ENCODE measurements around the gene ISM2. TPM values are rescaled to one million over a fixed set of nuclear protein-coding genes. Genes with fewer than 3 reads are reported as not detected.

ISM2 gene
- total and polyA plus RNA-seq, 2 experiments from 2014 or later = 0.11 to 2.6 TPM

DNA sequence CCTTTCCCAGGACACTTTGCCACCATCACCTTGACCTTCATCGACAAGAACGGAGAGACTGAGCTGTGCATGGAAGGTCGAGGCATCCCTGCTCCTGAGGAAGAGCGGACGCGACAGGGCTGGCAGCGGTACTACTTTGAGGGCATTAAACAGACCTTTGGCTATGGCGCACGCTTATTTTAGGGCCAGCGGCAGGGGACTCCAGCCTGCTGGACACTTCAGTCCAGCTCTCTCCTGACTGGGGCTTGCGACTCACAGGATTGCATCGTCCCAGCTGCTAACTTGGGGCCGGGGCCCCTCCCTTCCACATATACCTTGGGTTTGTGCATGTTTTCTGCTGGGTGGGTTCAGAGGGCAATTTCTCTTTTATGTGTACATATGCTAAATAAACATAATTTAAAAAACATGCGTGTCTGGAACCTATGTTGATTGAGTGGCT, 29.5 kb downstream of the ISM2 start:
- no peak overlapping the region for H2AFZ ChIP-seq
- H3K27ac ChIP-seq = no peak overlapping the region
- H3K9me3 ChIP-seq (ENCODE audit: low read depth) = no peaks in the 10 kb centered on the region
- H3K4me2 ChIP-seq (ENCODE audit: unreplicated experiment) = no peak overlapping the region
- H3F3A ChIP-seq (ENCODE audit: insufficient read depth) = 0 out of 2 replicates have a peak, but pooled peaks cover 11% of the 10 kb centered on the region
- H4K20me1 ChIP-seq (ENCODE audit: insufficient read depth) = no peaks in the 10 kb centered on the region
- in situ Hi-C loops (cut with MboI) = loop anchor here (10.0 kb wide), 1 partner anchor 236 kb away; the partner anchor contains the start of genes ALKBH1 and SLIRP
- TF ChIP-seq EZH2 (IDR thresholded peaks at IDR 0.05; ENCODE audit: insufficient read depth, poor library complexity, severe bottlenecking) (no peak), EZH2phosphoT487 (IDR thresholded peaks at IDR 0.05; ENCODE audit: insufficient read depth, low read depth) (no peak)
- H3K4me1 ChIP-seq (ENCODE audit: insufficient read depth) = no peaks in the 10 kb centered on the region
- H3K27me3 ChIP-seq (replicated peaks; ENCODE audit: insufficient read depth) = peaks cover under 1% of the 10 kb centered on the region; the same call in 1 of the 2 replicates
- no peak overlapping the region for H3K9ac ChIP-seq
- H3K79me2 ChIP-seq (ENCODE audit: insufficient read depth) = no peaks in the 10 kb centered on the region
- 85 to 86% methylated on average over 14 of the region's 14 CpGs for WGBS, 2 experiments (ENCODE audit: low coverage in 1 of 2, low lambda C conversion rate in 2 of 2, missing lambda C conversion rate in 2 of 2)
- DNase-seq = no peak
- peaks cover 37% of the 10 kb centered on the region; the same call in 1 of the 2 replicates for H3K36me3 ChIP-seq (ENCODE audit: low read depth)
- no peaks in the 10 kb centered on the region for H3K9me2 ChIP-seq (ENCODE audit: insufficient read depth)
- no peak overlapping the region for H3K4me3 ChIP-seq

DNA sequence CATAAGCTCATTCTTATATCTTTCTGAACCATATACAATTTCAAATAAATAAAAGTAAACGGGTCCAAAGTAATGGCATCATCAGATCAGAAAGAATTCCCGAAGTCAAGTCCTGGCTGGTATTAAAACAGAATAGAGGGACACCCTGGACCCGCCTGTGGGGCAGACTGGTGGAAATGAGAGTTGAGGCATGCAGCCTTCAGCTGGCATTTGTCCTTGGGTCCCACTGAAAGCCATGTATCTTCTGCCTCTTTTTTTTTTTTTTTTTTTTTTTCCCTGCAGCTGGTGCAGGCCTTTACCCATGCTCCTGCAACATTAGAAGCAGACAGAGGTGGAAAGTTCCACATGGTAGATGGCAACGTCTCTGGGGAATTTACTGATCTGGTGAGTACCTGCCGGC, 30.8 kb downstream of the ISM2 start:
- WGBS, 2 experiments (ENCODE audit: low coverage in 1 of 2, low lambda C conversion rate in 2 of 2, missing lambda C conversion rate in 2 of 2) = 78 to 84% methylated on average over 5 of the region's 5 CpGs
- Histone ChIP-seq H3K4me3 (no peak overlapping the region), H3K9me2 (ENCODE audit: insufficient read depth) (no peaks in the 10 kb centered on the region), H3K27me3 (replicated peaks; ENCODE audit: insufficient read depth) (no peaks in the 10 kb centered on the region), H3K9me3 (ENCODE audit: low read depth) (no peaks in the 10 kb centered on the region), H3F3A (ENCODE audit: insufficient read depth) (0 out of 2 replicates have a peak, but pooled peaks cover 11% of the 10 kb centered on the region), H2AFZ (no peak overlapping the region), H3K4me2 (ENCODE audit: unreplicated experiment) (no peak overlapping the region), H3K4me1 (ENCODE audit: insufficient read depth) (no peaks in the 10 kb centered on the region), H3K27ac (no peak overlapping the region), H3K36me3 (ENCODE audit: low read depth) (peaks cover 37% of the 10 kb centered on the region; the same call in 1 of the 2 replicates), H4K20me1 (ENCODE audit: insufficient read depth) (no peaks in the 10 kb centered on the region), H3K79me2 (ENCODE audit: insufficient read depth) (no peaks in the 10 kb centered on the region), H3K9ac (no peak overlapping the region)
- no peak for DNase-seq
- in situ Hi-C loops (cut with MboI) = loop anchor here (10.0 kb wide), 1 partner anchor 237 kb away; the partner anchor contains the start of genes ALKBH1 and SLIRP
- TF ChIP-seq EZH2phosphoT487 (IDR thresholded peaks at IDR 0.05; ENCODE audit: insufficient read depth, low read depth) (no peak), EZH2 (IDR thresholded peaks at IDR 0.05; ENCODE audit: insufficient read depth, poor library complexity, severe bottlenecking) (no peak)

DNA sequence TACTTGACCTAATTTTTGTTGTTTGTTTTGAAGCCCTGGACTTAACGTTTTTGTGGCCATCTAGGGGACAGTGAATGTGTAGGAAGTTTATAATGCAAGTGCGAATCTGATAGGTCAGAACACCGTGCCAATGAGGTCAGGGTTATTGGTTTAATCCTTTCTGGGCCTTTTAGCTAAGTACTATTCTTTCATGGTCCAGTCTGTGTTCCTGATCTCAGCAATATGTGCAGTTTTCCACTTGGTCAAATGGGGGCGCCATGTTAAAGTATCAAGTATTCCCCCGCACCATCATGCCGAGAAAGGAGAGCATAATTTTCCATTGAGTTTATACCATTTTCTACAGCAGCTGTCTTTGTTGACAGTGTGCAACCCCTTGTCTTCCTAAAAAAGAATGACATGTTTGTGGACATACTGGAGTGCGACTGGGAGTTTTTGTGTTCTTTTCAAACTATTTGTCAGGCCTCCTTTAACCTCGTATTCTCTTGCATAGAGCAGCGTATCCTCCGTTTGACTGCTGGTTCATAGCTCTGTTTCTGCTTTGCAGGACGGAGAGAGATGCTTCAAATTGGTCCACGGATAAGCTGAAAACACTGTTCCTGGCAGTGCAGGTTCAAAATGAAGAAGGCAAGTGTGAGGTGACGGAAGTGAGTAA, 39.4 kb downstream of the ISM2 start:
- peaks cover 13% of the 10 kb centered on the region for H3K4me1 ChIP-seq (ENCODE audit: insufficient read depth)
- no peaks in the 10 kb centered on the region for H3K27me3 ChIP-seq (replicated peaks; ENCODE audit: insufficient read depth)
- H3F3A ChIP-seq (ENCODE audit: insufficient read depth) = no peaks in the 10 kb centered on the region
- H2AFZ ChIP-seq = peak overlapping the region; percentile 96
- H3K36me3 ChIP-seq (ENCODE audit: low read depth) = peaks cover 24% of the 10 kb centered on the region; the same call in 1 of the 2 replicates
- in situ Hi-C loops (cut with MboI) = no loop called here
- H3K9me2 ChIP-seq (ENCODE audit: insufficient read depth) = no peaks in the 10 kb centered on the region
- peaks cover 5% of the 10 kb centered on the region for H4K20me1 ChIP-seq (ENCODE audit: insufficient read depth)
- peak overlapping the region; percentile 89 for H3K27ac ChIP-seq
- DNase-seq = peak; percentile 85
- H3K4me3 ChIP-seq = peak overlapping the region; percentile 99
- peak overlapping the region; percentile 99 for H3K4me2 ChIP-seq (ENCODE audit: unreplicated experiment)
- H3K79me2 ChIP-seq (ENCODE audit: insufficient read depth) = peaks cover 72% of the 10 kb centered on the region
- 34 to 37% methylated on average over 13 of the region's 13 CpGs for WGBS, 2 experiments (ENCODE audit: low coverage in 1 of 2, low lambda C conversion rate in 2 of 2, missing lambda C conversion rate in 2 of 2)
- no peaks in the 10 kb centered on the region for H3K9me3 ChIP-seq (ENCODE audit: low read depth)
- H3K9ac ChIP-seq = peak overlapping the region; percentile 89
- TF ChIP-seq EZH2phosphoT487 (IDR thresholded peaks at IDR 0.05; ENCODE audit: insufficient read depth, low read depth) (no peak), EZH2 (IDR thresholded peaks at IDR 0.05; ENCODE audit: insufficient read depth, poor library complexity, severe bottlenecking) (no peak)

- WGBS, 2 experiments (ENCODE audit: low coverage in 1 of 2, low lambda C conversion rate in 2 of 2, missing lambda C conversion rate in 2 of 2) = 0% methylated on average over 28 to 29 of the region's 29 CpGs
- H3K79me2 ChIP-seq (ENCODE audit: insufficient read depth) = peaks cover 77% of the 10 kb centered on the region
- no peak for TF ChIP-seq EZH2 (IDR thresholded peaks at IDR 0.05; ENCODE audit: insufficient read depth, poor library complexity, severe bottlenecking)
- no peak for TF ChIP-seq EZH2phosphoT487 (IDR thresholded peaks at IDR 0.05; ENCODE audit: insufficient read depth, low read depth)
- peaks cover 13% of the 10 kb centered on the region for H3K4me1 ChIP-seq (ENCODE audit: insufficient read depth)
- peak overlapping the region; percentile 89 for H3K9ac ChIP-seq
- H3K9me2 ChIP-seq (ENCODE audit: insufficient read depth) = no peaks in the 10 kb centered on the region
- in situ Hi-C loops (cut with MboI) = no loop called here
- peak overlapping the region; percentile 99 for H3K4me3 ChIP-seq
- peaks cover 24% of the 10 kb centered on the region; the same call in 1 of the 2 replicates for H3K36me3 ChIP-seq (ENCODE audit: low read depth)
- DNase-seq = peak; percentile 76
- H3K4me2 ChIP-seq (ENCODE audit: unreplicated experiment) = peak overlapping the region; percentile 99
- peaks cover 5% of the 10 kb centered on the region for H4K20me1 ChIP-seq (ENCODE audit: insufficient read depth)
- H2AFZ ChIP-seq = peak overlapping the region; percentile 96
- H3K9me3 ChIP-seq (ENCODE audit: low read depth) = no peaks in the 10 kb centered on the region
- H3K27ac ChIP-seq = peak overlapping the region; percentile 89
- no peaks in the 10 kb centered on the region for H3K27me3 ChIP-seq (replicated peaks; ENCODE audit: insufficient read depth)
- H3F3A ChIP-seq (ENCODE audit: insufficient read depth) = no peaks in the 10 kb centered on the region
These were observed 40.2 kb downstream of the ISM2 start for GRCh38 chr14:77458249-77458950.
